Activated CD8-positive, alpha-beta T cell treated with anti-CD3 and anti-CD28 coated beads for 36 hours (primary cell): ENCODE measurements around the gene ACTRT3. TPM values are rescaled to one million over a fixed set of nuclear protein-coding genes. Genes with fewer than 3 reads are reported as not detected.
A peak's percentile ranks its signal among the peaks of the same experiment; 100 is the strongest.

ENCODE experiments used
- ATAC-seq: fragments of 200-7000 bp; cut with Tn5 transposase; one replicate; pipeline ENCODE4 v1.10.0; 2021; ENCODE audit warnings: mild to moderate bottlenecking, moderate library complexity
- CTCF ChIA-PET: fragments of 350-600 bp; sonication (Branson Sonifier 250); formaldehyde crosslinking; loops from one replicate; lab custom pipeline; 2021; ENCODE audit warnings: antibody characterized with exemption; lab: Charles Lee
- POLR2A ChIA-PET: fragments of 350-600 bp; sonication (Branson Sonifier 250); formaldehyde crosslinking; loops from one replicate; lab custom pipeline; 2021; ENCODE audit warnings: antibody characterized with exemption; lab: Charles Lee
- DNase-seq: peaks from one replicate; pipeline ENCODE4 v3.0.0-alpha.2; 2020
- H3K27ac Mint-ChIP-seq: one replicate; pipeline ENCODE4 v1.8.0; 2021; ENCODE audit warnings: mild to moderate bottlenecking, mixed read lengths
- H3K27me3 Mint-ChIP-seq: one replicate; pipeline ENCODE4 v1.8.0; 2021; ENCODE audit warnings: mixed read lengths
- H3K36me3 Mint-ChIP-seq: one replicate; pipeline ENCODE4 v1.8.0; 2021; ENCODE audit warnings: low read depth, mixed read lengths
- H3K4me1 Mint-ChIP-seq: one replicate; pipeline ENCODE4 v1.8.0; 2021; ENCODE audit warnings: low read depth, mixed read lengths
- H3K4me3 Mint-ChIP-seq: one replicate; pipeline ENCODE4 v1.8.0; 2021; ENCODE audit warnings: mild to moderate bottlenecking, moderate library complexity, mixed read lengths
- H3K9me3 Mint-ChIP-seq: one replicate; pipeline ENCODE4 v1.8.0; 2021; ENCODE audit warnings: mixed read lengths
- intact Hi-C: fragments of 100-400 bp; cut with micrococcal nuclease; formaldehyde crosslinking; loops from one replicate; pipeline ENCODE4 v1.10.0; 2022
- total RNA-seq, 2 experiments: library from RNA; stranded (reverse); gene quantifications; one replicate each; pipeline ENCODE4 v1.2.3, GENCODE V29; 2021
- TF ChIP-seq, protein P1 (sequence below): fragments of 200-600 bp; IDR thresholded peaks from one replicate; pipeline ENCODE4 v1.8.0; 2022; ENCODE audit warnings: antibody characterized with exemption, mild to moderate bottlenecking

Gene ACTRT3
- total RNA-seq, 2 experiments from 2014 or later: 0.14 to 0.54 TPM

DNA sequence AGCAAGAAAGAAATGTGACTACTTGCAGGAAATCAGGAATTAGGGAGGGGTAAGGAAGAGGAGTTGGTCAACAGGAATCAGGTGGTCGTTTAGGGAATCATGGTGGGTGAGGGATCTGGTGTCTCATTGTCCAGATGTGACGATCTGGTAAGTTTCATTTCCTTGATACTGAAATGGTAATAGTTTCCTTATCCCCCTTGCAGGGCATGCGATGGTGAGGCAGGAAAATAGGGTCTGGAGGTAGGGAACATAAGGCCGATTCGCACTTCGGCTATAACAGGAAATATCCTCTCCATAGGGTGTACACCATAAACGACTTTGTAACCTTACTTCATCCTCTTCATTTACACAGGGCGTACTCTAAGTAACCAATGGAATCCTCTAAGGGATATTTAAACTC is 43.9 kb upstream of the ACTRT3 start:
- H3K4me1 Mint-ChIP-seq: peaks cover 24% of the 10 kb centered on the region
- POLR2A ChIA-PET: interaction anchor here (0.6 to 2.5 kb wide), 6 partner anchors 41 to 174 kb away, joined by 3 to 13 read pairs (median 4); partner anchors contain the start of genes ACTRT3, MYNN and SEC62

DNA sequence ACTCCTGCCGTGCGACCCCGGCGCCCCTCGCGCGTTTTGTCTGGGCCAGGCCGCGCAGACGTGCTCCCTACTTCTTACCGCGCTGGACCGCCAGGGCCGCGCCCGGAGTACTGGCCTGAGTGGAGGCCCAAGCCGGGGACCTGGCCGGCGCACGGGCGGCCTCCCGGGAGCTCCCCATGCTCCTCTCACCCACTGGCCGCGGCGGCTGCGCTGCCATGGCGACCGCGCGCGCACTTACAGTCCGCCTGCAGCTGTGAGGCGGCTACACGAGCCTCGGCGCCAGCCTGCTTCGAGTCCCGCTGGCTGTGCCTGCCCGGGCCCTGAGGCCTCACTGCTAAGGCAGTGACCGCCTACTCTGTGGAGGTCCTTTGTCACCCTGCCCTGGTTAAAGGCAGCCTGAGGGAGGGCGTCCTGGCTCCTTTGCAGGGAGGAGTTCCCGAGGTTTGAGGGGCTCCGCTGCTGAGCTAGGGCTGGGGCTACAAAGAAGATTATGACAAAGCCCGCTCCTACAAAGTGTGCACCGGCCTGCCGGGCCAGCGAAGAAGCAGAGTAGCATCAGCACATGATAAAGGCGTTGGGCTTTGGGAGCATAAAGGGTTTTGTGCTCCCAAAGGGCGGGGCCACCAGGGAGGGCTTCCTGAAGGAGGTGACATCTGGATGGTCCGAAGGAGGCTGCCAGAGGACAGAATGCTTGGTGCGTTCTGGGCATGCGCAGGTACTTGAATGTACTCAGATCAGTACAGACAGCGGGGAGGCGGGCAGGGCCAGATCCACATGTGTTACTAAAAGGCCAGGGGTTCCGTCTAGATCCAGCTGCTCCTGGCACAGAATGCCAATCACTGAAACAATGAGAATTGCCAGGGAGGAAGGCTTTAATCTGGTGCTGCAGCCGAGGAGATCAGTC is 43.2 kb upstream of the ACTRT3 start, which contains the start of the genes LRRC34 and LRRIQ4:
LRRC34 (minus strand) TSS at position 573 of the 904 bp plus-strand sequence; CDS start at position 217, 356 bp downstream.
LRRIQ4 (plus strand) TSS at position 539 of the 904 bp plus-strand sequence. CDS start 9,052 bp downstream, outside the sequence.
- peak within 1 kb of the TSS; percentile 81 for H3K4me3 Mint-ChIP-seq
- H3K4me1 Mint-ChIP-seq: peaks cover 24% of the 10 kb centered on the region
- peaks cover 16% of the 10 kb centered on the region for H3K9me3 Mint-ChIP-seq
- TF ChIP-seq, protein P1, sequence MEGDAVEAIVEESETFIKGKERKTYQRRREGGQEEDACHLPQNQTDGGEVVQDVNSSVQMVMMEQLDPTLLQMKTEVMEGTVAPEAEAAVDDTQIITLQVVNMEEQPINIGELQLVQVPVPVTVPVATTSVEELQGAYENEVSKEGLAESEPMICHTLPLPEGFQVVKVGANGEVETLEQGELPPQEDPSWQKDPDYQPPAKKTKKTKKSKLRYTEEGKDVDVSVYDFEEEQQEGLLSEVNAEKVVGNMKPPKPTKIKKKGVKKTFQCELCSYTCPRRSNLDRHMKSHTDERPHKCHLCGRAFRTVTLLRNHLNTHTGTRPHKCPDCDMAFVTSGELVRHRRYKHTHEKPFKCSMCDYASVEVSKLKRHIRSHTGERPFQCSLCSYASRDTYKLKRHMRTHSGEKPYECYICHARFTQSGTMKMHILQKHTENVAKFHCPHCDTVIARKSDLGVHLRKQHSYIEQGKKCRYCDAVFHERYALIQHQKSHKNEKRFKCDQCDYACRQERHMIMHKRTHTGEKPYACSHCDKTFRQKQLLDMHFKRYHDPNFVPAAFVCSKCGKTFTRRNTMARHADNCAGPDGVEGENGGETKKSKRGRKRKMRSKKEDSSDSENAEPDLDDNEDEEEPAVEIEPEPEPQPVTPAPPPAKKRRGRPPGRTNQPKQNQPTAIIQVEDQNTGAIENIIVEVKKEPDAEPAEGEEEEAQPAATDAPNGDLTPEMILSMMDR: no peak
- peak within 1 kb of the TSS; percentile 92 for H3K27ac Mint-ChIP-seq
- POLR2A ChIA-PET: interaction anchor here (0.7 to 2.5 kb wide), 9 partner anchors 13 to 243 kb away, joined by 3 to 13 read pairs (median 3); partner anchors contain the start of genes ACTRT3, MYNN and SEC62
- peak; percentile 93 for DNase-seq
- CTCF ChIA-PET: interaction anchor here (0.8 to 3.2 kb wide), 2 partner anchors 35 to 40 kb away, joined by 3 to 17 read pairs; partner anchors contain the start of gene MYNN
- peaks cover 8% of the 10 kb centered on the region for H3K36me3 Mint-ChIP-seq
- peak; percentile 66 for ATAC-seq
- no peaks in the 10 kb centered on the region for H3K27me3 Mint-ChIP-seq
- intact Hi-C loops: loop anchor here (2.0 to 5.0 kb wide), 2 partner anchors 40 to 155 kb away; partner anchors contain the start of genes MYNN and SEC62

More for the DNA sequence above, 43.9 kb upstream of the ACTRT3 start:
- TF ChIP-seq, protein P1: no peak
- ATAC-seq (no peak), DNase-seq (no peak)
- Mint-ChIP-seq H3K9me3 (peaks cover 16% of the 10 kb centered on the region), H3K4me3 (peak overlapping the region; percentile 81), H3K27me3 (peaks cover 3% of the 10 kb centered on the region), H3K27ac (peak overlapping the region; percentile 92), H3K36me3 (peaks cover 6% of the 10 kb centered on the region)
- intact Hi-C loops: loop anchor here (2.0 to 5.0 kb wide), 2 partner anchors 40 to 154 kb away; partner anchors contain the start of genes MYNN and SEC62
- CTCF ChIA-PET: interaction anchor here (0.9 to 3.2 kb wide), 2 partner anchors 40 to 50 kb away, joined by 3 to 17 read pairs; partner anchors contain the start of gene MYNN

DNA sequence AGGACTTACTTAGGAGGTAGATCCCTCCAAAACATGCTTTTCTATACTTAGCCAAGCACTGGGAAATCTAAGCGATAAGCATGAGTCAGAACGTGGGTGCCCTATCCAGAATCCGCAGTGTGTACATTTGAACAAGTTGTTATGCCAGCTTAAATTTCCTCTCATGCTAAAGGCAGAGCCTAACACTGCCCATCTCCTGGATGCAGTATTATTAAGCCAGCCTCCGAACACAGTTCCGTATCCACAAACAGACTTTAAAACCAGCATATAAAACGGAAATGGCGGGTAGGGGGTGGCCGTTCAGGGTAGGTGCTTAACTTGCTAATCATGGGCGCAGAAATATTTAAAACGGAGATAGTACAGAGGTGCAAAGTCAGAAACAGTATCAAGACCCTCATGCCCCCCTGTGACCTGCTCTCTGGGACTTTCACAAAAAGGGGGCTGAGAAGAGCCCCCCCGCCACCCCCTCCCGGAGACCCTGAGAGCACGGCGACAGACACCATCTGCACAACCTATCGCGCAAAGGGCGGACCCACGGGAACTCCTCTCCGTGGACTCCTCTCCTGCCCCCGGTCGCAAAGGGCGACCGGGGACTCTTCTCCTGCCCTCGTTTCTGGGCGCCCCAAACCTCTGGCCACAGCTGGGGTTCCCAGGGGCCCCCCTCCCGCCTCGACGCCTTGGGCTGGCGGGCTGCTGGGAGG is 42.4 kb upstream of the ACTRT3 start:
- H3K36me3 Mint-ChIP-seq: peaks cover 8% of the 10 kb centered on the region
- CTCF ChIA-PET: interaction anchor here (0.8 to 3.2 kb wide), 2 partner anchors 34 to 39 kb away, joined by 3 to 17 read pairs; partner anchors contain the start of gene MYNN

DNA sequence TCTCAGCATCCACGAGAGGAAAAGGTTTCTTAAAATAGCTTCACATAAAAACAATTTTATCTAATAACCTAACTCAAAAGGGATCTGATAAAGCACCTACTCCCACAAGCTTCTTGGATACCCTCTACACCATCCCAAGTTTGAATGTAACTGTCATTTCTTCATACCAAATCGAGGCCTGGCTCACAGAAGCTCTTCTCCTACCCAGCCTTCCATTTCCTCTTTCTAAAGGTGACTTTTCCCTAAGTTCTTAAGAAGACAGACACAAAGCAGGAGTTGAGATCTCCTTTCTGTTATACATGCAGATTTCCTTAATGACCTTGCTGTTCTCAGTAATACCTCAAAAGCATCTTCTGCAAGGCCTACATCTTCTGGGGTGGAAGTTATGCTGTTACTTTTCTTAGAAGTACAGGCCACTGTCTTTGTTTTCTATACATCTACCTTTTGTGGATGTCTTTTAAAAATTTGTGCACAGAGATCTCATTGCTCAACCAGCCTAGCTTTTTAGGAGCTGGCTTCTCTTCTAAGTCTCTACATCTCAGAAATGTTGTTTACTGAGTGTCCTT is 40.0 kb upstream of the ACTRT3 start:
- POLR2A ChIA-PET: no interaction called here
- Mint-ChIP-seq H3K4me1 (peaks cover 23% of the 10 kb centered on the region), H3K4me3 (no peak overlapping the region), H3K9me3 (no peaks in the 10 kb centered on the region), H3K36me3 (peaks cover 6% of the 10 kb centered on the region), H3K27me3 (no peaks in the 10 kb centered on the region), H3K27ac (no peak overlapping the region)
- no peak for ATAC-seq
- CTCF ChIA-PET: interaction anchor here (1.4 to 1.5 kb wide), 2 partner anchors 36 to 54 kb away, joined by 4 to 7 read pairs; partner anchors contain the start of gene MYNN
- TF ChIP-seq, protein P1: no peak
- no peak for DNase-seq
- intact Hi-C loops: no loop called here

More for the DNA sequence above, 42.4 kb upstream of the ACTRT3 start:
- peak; percentile 55 for DNase-seq
- no peaks in the 10 kb centered on the region for H3K27me3 Mint-ChIP-seq
- POLR2A ChIA-PET: interaction anchor here (0.8 to 2.5 kb wide), 8 partner anchors 13 to 155 kb away, joined by 3 to 13 read pairs (median 3); partner anchors contain the start of genes ACTRT3, MYNN and SEC62
- intact Hi-C loops: loop anchor here (2.0 to 5.0 kb wide), 2 partner anchors 39 to 156 kb away; partner anchors contain the start of genes MYNN and SEC62
- H3K4me3 Mint-ChIP-seq: peak overlapping the region; percentile 81
- TF ChIP-seq, protein P1: no peak
- peak overlapping the region; percentile 80 for H3K27ac Mint-ChIP-seq
- ATAC-seq: peak; percentile 24
- peaks cover 24% of the 10 kb centered on the region for H3K4me1 Mint-ChIP-seq
- peaks cover 16% of the 10 kb centered on the region for H3K9me3 Mint-ChIP-seq
